A673 (cell line): ENCODE measurements around the gene HAL.
A peak's percentile ranks its signal among the peaks of the same experiment; 100 is the strongest.

ENCODE experiments used
- EZH2 ChIP-seq: fragments of 200-600 bp; sonication (generic); IDR thresholded peaks from 2 replicates; pipeline ENCODE4 v1.6.1; 2017; ENCODE audit warnings: borderline replicate concordance, low read depth, mild to moderate bottlenecking, mixed read lengths, antibody characterized with exemption, low read length; ENCODE audit not compliant: poor library complexity, severe bottlenecking
- TF ChIP-seq, protein P1 (sequence below): fragments of 300-800, 200-600 bp; sonication (generic); conservative IDR thresholded peaks from 2 replicates; pipeline ENCODE4 v1.5.1; 2017; ENCODE audit warnings: low read depth, mild to moderate bottlenecking, antibody characterized with exemption, low read length, moderate library complexity, mixed read lengths

DNA sequence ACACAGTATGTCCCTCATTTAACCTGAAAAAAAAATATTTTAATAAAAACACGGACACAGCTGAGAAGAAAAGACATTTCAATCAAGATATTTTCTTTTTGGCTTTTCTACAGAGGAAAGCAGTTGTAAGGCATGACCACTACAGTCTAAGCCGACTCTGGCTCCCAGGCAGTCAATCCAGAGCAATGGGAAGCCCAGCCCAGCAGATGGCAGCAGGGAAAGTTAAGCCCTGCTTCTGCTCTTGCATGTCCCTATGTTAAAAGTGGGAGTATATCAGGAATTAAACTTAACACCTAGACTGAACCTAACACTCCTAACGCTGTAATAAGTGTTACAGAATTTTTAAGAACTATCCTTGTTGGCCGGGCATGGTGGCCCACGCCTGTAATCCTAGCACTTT lies 19.5 kb upstream of the HAL start:
- TF ChIP-seq, protein P1, sequence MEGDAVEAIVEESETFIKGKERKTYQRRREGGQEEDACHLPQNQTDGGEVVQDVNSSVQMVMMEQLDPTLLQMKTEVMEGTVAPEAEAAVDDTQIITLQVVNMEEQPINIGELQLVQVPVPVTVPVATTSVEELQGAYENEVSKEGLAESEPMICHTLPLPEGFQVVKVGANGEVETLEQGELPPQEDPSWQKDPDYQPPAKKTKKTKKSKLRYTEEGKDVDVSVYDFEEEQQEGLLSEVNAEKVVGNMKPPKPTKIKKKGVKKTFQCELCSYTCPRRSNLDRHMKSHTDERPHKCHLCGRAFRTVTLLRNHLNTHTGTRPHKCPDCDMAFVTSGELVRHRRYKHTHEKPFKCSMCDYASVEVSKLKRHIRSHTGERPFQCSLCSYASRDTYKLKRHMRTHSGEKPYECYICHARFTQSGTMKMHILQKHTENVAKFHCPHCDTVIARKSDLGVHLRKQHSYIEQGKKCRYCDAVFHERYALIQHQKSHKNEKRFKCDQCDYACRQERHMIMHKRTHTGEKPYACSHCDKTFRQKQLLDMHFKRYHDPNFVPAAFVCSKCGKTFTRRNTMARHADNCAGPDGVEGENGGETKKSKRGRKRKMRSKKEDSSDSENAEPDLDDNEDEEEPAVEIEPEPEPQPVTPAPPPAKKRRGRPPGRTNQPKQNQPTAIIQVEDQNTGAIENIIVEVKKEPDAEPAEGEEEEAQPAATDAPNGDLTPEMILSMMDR: peak; percentile 51
- TF ChIP-seq EZH2: no peak
